Measurements from ENCODE around the gene CELF6. TPM values are rescaled to one million over a fixed set of nuclear protein-coding genes. Genes with fewer than 3 reads are reported as not detected.

Gene CELF6
- total RNA-seq, 3 donors from 2014 or later = 2.6 to 3.5 (median 2.9) TPM

GRCh38 chr15:72272213-72272996 lies 47.6 kb downstream of the CELF6 start, which contains the start of gene PARP6:
PARP6 (minus strand) TSS chr15:72272554; CDS start chr15:72267477, 5,077 bp downstream.
- Histone ChIP-seq H3K9me3 (no peaks in the 10 kb centered on the region), H3K4me1 (peaks cover 0 to 8% of the 10 kb centered on the region in 2 donors), H3K27me3 (no peaks in the 10 kb centered on the region), H3K27ac (peak within 1 kb of the TSS; percentile 92 to 96), H3K36me3 (no peaks in the 10 kb centered on the region), H3K4me3 (peak within 1 kb of the TSS; percentile 83 to 93 (median 89))
- peak; percentile 98 for DNase-seq (ENCODE audit: low spot score in 2 of 2)
- no peak for TF ChIP-seq POLR2A (IDR thresholded peaks at IDR 0.05)
- TF ChIP-seq POLR2AphosphoS5 (IDR thresholded peaks at IDR 0.05) = peak; percentile 70 to 84 (median 80)
- TF ChIP-seq CTCF (IDR thresholded peaks at IDR 0.05) = peak; percentile 45 to 74 (median 62)
- intact Hi-C loops (cut with DNase I; ENCODE audit: low total_unique reads) = loop anchor here (10.0 kb wide), 1 partner anchor 68 kb away; no protein-coding TSS in a partner anchor

- intact Hi-C loops (cut with DNase I; ENCODE audit: low total_unique reads) = loop anchor here (10.0 kb wide), 1 partner anchor 67 kb away; no protein-coding TSS in a partner anchor
- H3K4me3 ChIP-seq = peak overlapping the region; percentile 83 to 93 (median 89)
- H3K36me3 ChIP-seq = peaks cover under 1% of the 10 kb centered on the region
- H3K9me3 ChIP-seq = no peaks in the 10 kb centered on the region
- H3K27ac ChIP-seq = peak overlapping the region; percentile 92 to 96
- H3K4me1 ChIP-seq = peaks cover 0 to 8% of the 10 kb centered on the region in 2 donors
- TF ChIP-seq POLR2A (IDR thresholded peaks at IDR 0.05) (no peak), POLR2AphosphoS5 (IDR thresholded peaks at IDR 0.05) (no peak), CTCF (IDR thresholded peaks at IDR 0.05) (no peak)
- no peak for DNase-seq (ENCODE audit: low spot score in 2 of 2)
- H3K27me3 ChIP-seq = no peaks in the 10 kb centered on the region
These were observed 48.1 kb downstream of the CELF6 start for GRCh38 chr15:72271895-72272212.

- no peak for DNase-seq (ENCODE audit: low spot score in 2 of 2)
- TF ChIP-seq POLR2AphosphoS5 (IDR thresholded peaks at IDR 0.05) = no peak
- no peak for TF ChIP-seq POLR2A (IDR thresholded peaks at IDR 0.05)
- intact Hi-C loops (cut with DNase I; ENCODE audit: low total_unique reads) = loop anchor here (10.0 kb wide), 1 partner anchor 66 kb away; no protein-coding TSS in a partner anchor
- Histone ChIP-seq H3K4me1 (peaks cover 0 to 8% of the 10 kb centered on the region in 2 donors), H3K9me3 (no peaks in the 10 kb centered on the region), H3K36me3 (peaks cover 7% of the 10 kb centered on the region), H3K4me3 (peak overlapping the region in 2 of 3 donors; percentile 83 to 93), H3K27me3 (no peaks in the 10 kb centered on the region), H3K27ac (peak overlapping the region in 1 of 2 donors; percentile 92)
These were observed 48.7 kb downstream of the CELF6 start for GRCh38 chr15:72271221-72271620.

- no peaks in the 10 kb centered on the region for H3K27me3 ChIP-seq
- TF ChIP-seq POLR2AphosphoS5 (IDR thresholded peaks at IDR 0.05) = no peak
- TF ChIP-seq CTCF (IDR thresholded peaks at IDR 0.05) = no peak
- H3K4me3 ChIP-seq = no peak overlapping the region
- no peak overlapping the region for H3K27ac ChIP-seq
- intact Hi-C loops (cut with DNase I; ENCODE audit: low total_unique reads) = loop anchor here (10.0 kb wide), 1 partner anchor 65 kb away; no protein-coding TSS in a partner anchor
- peaks cover 0 to 8% of the 10 kb centered on the region in 2 donors for H3K4me1 ChIP-seq
- no peak for DNase-seq (ENCODE audit: low spot score in 2 of 2)
- no peaks in the 10 kb centered on the region for H3K9me3 ChIP-seq
- H3K36me3 ChIP-seq = peaks cover 18% of the 10 kb centered on the region
These were observed 50.2 kb downstream of the CELF6 start for GRCh38 chr15:72269739-72270138.

GRCh38 chr15:72265031-72265430 lies 54.9 kb downstream of the CELF6 start:
- Histone ChIP-seq H3K9me3 (no peaks in the 10 kb centered on the region), H3K27ac (no peak overlapping the region), H3K4me1 (no peaks in the 10 kb centered on the region), H3K27me3 (no peaks in the 10 kb centered on the region), H3K36me3 (peaks cover 33% of the 10 kb centered on the region), H3K4me3 (no peak overlapping the region)
- no peak for TF ChIP-seq POLR2AphosphoS5 (IDR thresholded peaks at IDR 0.05)
- TF ChIP-seq CTCF (IDR thresholded peaks at IDR 0.05) = no peak
- TF ChIP-seq POLR2A (IDR thresholded peaks at IDR 0.05) = no peak
- no peak for DNase-seq (ENCODE audit: low spot score in 2 of 2)
- intact Hi-C loops (cut with DNase I; ENCODE audit: low total_unique reads) = no loop called here
